Measurements from ENCODE around the gene TRHDE.

- TF ChIP-seq CTCF (IDR thresholded peaks at IDR 0.05) (no peak), POLR2AphosphoS5 (IDR thresholded peaks at IDR 0.05) (no peak)
Measured at GRCh38 chr12:72618764-72619163, 346.6 kb downstream of the TRHDE start.

Data from breast epithelium (tissue), 3 donors.